Heart right ventricle (tissue), 16 donors: ENCODE measurements around the gene ARHGDIB. TPM values are rescaled to one million over a fixed set of nuclear protein-coding genes. Genes with fewer than 3 reads are reported as not detected.

Experiments
- ATAC-seq, 8 donors: fragments of 200-7000 bp; cut with Tn5 transposase; one replicate each; pipeline ENCODE4 v1.9.1; 2020; ENCODE audit warnings: mild to moderate bottlenecking in 8 of 8, moderate library complexity in 8 of 8, moderate number of reproducible peaks in 1 of 8
- DNase-seq, 2 donors: peaks; one replicate each; pipeline ENCODE4 v3.0.0-alpha.2; 2020
- H3K27ac ChIP-seq, 10 donors: fragments of 200-600 bp; sonication (generic) in 2 of 10; one replicate each; pipeline versions ENCODE4 v1.5.0 to v1.8.0; 2020 to 2022; ENCODE audit warnings: mild to moderate bottlenecking in 3 of 10
- H3K27me3 ChIP-seq, 7 donors: fragments of 200-600 bp; one replicate each; pipeline ENCODE4 v1.8.0; 2021 to 2022; ENCODE audit warnings: mild to moderate bottlenecking in 2 of 7
- H3K36me3 ChIP-seq, 9 donors: fragments of 200-600 bp; sonication (generic) in 1 of 9; one replicate each; pipeline versions ENCODE4 v1.5.0 to v1.8.0; 2020 to 2022; ENCODE audit warnings: mild to moderate bottlenecking in 2 of 9
- H3K4me1 ChIP-seq, 9 donors: fragments of 200-600 bp; sonication (generic) in 1 of 9; one replicate each; pipeline versions ENCODE4 v1.5.0 to v1.8.0; 2020 to 2022; ENCODE audit warnings: mild to moderate bottlenecking in 4 of 9
- H3K4me3 ChIP-seq, 10 donors: fragments of 200-600 bp; sonication (generic) in 2 of 10; one replicate each; pipeline versions ENCODE4 v1.5.0 to v1.8.0; 2020 to 2022; ENCODE audit warnings: mild to moderate bottlenecking in 7 of 10, moderate library complexity in 2 of 10
- H3K9me3 ChIP-seq, 11 donors: fragments of 200-600 bp in 10 of 11; sonication (generic) in 2 of 11; one replicate each; pipeline versions ENCODE4 v1.5.0 to v1.8.0; 2013 to 2022; ENCODE audit warnings: mild to moderate bottlenecking in 2 of 11, control low read depth in 1 of 11, moderate library complexity in 1 of 11
- WGBS, 2 donors: extraction: QIAGEN DNeasy Blood & Tissue Kit; methylation state at CpG; one replicate each; pipeline ENCODE4 v1.1.7; 2013; ENCODE audit warnings: inconsistent platforms in 1 of 2; 5-methylcytosine and 5-hydroxymethylcytosine counted together
- intact Hi-C, 10 donors: fragments of 100-400 bp; cut with DNase I; formaldehyde crosslinking; loops; one replicate each; pipeline versions ENCODE4 v1.11.1 to v1.14.2; 2022
- polyA plus RNA-seq, 2 donors: library from polyadenylated mRNA; stranded (reverse); fragments of 200-250 nt; gene quantifications; one replicate each; pipeline ENCODE4 v1.2.3, GENCODE V29; 2013
- total RNA-seq, 10 donors: library from RNA; stranded (reverse); fragmentation: NEBNext Ultra II Directional in 3 of 10; extraction: Animal tissue kit (Norgen Biotek cat#: 25700) in 3 of 10; gene quantifications; one replicate each; pipeline versions ENCODE4 v1.2.1 to v1.2.4, GENCODE V29; 2021 to 2023
- TF ChIP-seq, protein P1 (sequence below), 9 donors: fragments of 200-600 bp; sonication (generic) in 2 of 9; IDR thresholded peaks; one replicate each; pipeline versions ENCODE4 v1.5.0 to v1.8.0; 2021 to 2022; ENCODE audit warnings: antibody characterized with exemption in 9 of 9, mild to moderate bottlenecking in 5 of 9, moderate library complexity in 1 of 9
- donor health status: Arrhythmogenic right ventricular cardiomyopathy.
- donor health status: ischemic (EF 13 %, LVEDD 7.1; RV severe dilation, severe dysfunction).
- donor health status: healthy with polysubstance abuse.
- donor health status: DM: no; HTN: yes; CAD: no.
- donor health status: DM: no; HTN: no; CAD: no.
- donor health status: ischemic (EF 25% LVEDD 6.9; RV normal size, moderate dysfunction).
- donor health status: ischemic (EF 25% LVEDD 5.7; RV mildly dilated, moderate dysfunction).
- donor health status: healthy.
- donor health status: DM: yes; HTN: yes; CAD: no.
- donor health status: Ischemic cardiomyopathy.
- donor health status: ischemic (EF 35%, LVEDD 5.7; RV mildly dilated, moderate dysfunction).
- donor health status: nonischemic (EF 11% LVEDD 7.7; RV severe dilation, severe dysfunction).
- donor health status: DM: yes; HTN: yes; CAD: no.
- donor health status: PGD.
- donor health status: ischemic (EF 29% LVEDD 5.4; RV normal size, mild dysfunction).
- donor health status: nonischemic (EF 23%, LVEDD 6.1; RV moderate dilation, normal function).

Gene ARHGDIB
- total and polyA plus RNA-seq, 12 donors, result 28.1 to 150 (median 45.4) TPM

GRCh38 chr12:14936224-14936861 is 25.1 kb downstream of the ARHGDIB start:
- WGBS, 2 donors, result 76 to 78% methylated on average over 6 of the region's 6 CpGs
- peaks cover 0 to 4% (median 0%) of the 10 kb centered on the region in 11 donors for H3K9me3 ChIP-seq
- intact Hi-C loops, result loop anchor here in 1 of 10 donors (10.0 kb wide), 1 partner anchor 48 kb away; no protein-coding TSS in a partner anchor
- no peak overlapping the region for H3K27ac ChIP-seq
- DNase-seq (no peak), ATAC-seq (no peak)
- H3K36me3 ChIP-seq, result peaks cover 0 to 40% (median 6%) of the 10 kb centered on the region in 9 donors
- H3K27me3 ChIP-seq, result no peaks in the 10 kb centered on the region
- TF ChIP-seq, protein P1, sequence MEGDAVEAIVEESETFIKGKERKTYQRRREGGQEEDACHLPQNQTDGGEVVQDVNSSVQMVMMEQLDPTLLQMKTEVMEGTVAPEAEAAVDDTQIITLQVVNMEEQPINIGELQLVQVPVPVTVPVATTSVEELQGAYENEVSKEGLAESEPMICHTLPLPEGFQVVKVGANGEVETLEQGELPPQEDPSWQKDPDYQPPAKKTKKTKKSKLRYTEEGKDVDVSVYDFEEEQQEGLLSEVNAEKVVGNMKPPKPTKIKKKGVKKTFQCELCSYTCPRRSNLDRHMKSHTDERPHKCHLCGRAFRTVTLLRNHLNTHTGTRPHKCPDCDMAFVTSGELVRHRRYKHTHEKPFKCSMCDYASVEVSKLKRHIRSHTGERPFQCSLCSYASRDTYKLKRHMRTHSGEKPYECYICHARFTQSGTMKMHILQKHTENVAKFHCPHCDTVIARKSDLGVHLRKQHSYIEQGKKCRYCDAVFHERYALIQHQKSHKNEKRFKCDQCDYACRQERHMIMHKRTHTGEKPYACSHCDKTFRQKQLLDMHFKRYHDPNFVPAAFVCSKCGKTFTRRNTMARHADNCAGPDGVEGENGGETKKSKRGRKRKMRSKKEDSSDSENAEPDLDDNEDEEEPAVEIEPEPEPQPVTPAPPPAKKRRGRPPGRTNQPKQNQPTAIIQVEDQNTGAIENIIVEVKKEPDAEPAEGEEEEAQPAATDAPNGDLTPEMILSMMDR (IDR thresholded peaks at IDR 0.05), result peak in 5 of 9 donors; percentile 15 to 38 (median 27)
- peaks cover 0 to 5% (median 0%) of the 10 kb centered on the region in 9 donors for H3K4me1 ChIP-seq
- no peak overlapping the region for H3K4me3 ChIP-seq

DNA sequence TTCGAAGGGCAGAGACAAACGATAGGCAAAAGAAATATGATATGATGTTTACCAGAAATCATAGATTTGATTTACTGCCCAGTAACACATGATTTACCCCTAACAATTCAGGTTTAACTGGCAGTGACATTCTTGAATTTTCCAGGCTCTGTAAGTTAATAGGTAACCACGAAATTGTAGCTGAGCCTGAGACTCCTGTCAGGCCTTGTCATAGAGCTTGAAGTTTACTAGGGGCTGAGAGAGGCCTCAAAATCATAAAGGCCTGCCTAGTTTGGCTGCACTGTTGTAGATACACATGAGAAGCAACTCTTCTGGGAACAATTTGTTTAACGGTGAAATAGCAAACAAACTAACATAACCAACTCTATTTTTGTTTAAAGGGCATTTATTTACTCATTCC is 26.4 kb downstream of the ARHGDIB start:
- DNase-seq (no peak), ATAC-seq (no peak)
- Histone ChIP-seq H3K9me3 (no peaks in the 10 kb centered on the region), H3K27me3 (no peaks in the 10 kb centered on the region), H3K36me3 (peaks cover 0 to 47% (median 0%) of the 10 kb centered on the region in 9 donors), H3K4me1 (peaks cover 0 to 12% (median 0%) of the 10 kb centered on the region in 9 donors), H3K27ac (no peak overlapping the region), H3K4me3 (no peak overlapping the region)
- TF ChIP-seq, protein P1 (IDR thresholded peaks at IDR 0.05), result no peak
- intact Hi-C loops, result loop anchor here in 1 of 10 donors (10.0 kb wide), 1 partner anchor 50 kb away; no protein-coding TSS in a partner anchor
- WGBS, 2 donors, result 84 to 87% methylated on average over 4 of the region's 4 CpGs

GRCh38 chr12:14934511-14934910 is 26.9 kb downstream of the ARHGDIB start:
- intact Hi-C loops, result loop anchor here in 1 of 10 donors (10.0 kb wide), 1 partner anchor 50 kb away; no protein-coding TSS in a partner anchor
- no peaks in the 10 kb centered on the region for H3K9me3 ChIP-seq
- peaks cover 0 to 10% (median 0%) of the 10 kb centered on the region in 9 donors for H3K4me1 ChIP-seq
- 98 to 99% methylated on average over 2 of the region's 2 CpGs for WGBS, 2 donors
- TF ChIP-seq, protein P1 (IDR thresholded peaks at IDR 0.05), result no peak
- peaks cover 0 to 50% (median 0%) of the 10 kb centered on the region in 9 donors for H3K36me3 ChIP-seq
- no peak for ATAC-seq
- H3K27ac ChIP-seq, result no peak overlapping the region
- H3K4me3 ChIP-seq, result no peak overlapping the region
- H3K27me3 ChIP-seq, result no peaks in the 10 kb centered on the region
- no peak for DNase-seq

- Histone ChIP-seq H3K4me1 (peaks cover 0 to 16% (median 8%) of the 10 kb centered on the region in 9 donors), H3K4me3 (no peak overlapping the region), H3K36me3 (peaks cover 0 to 50% (median 0%) of the 10 kb centered on the region in 9 donors), H3K9me3 (no peaks in the 10 kb centered on the region), H3K27me3 (no peaks in the 10 kb centered on the region), H3K27ac (no peak overlapping the region)
- no peak for ATAC-seq
- TF ChIP-seq, protein P1 (IDR thresholded peaks at IDR 0.05), result no peak
- 95 to 97% methylated on average over 7 of the region's 7 CpGs for WGBS, 2 donors
- intact Hi-C loops, result loop anchor here in 1 of 10 donors (10.0 kb wide), 1 partner anchor 53 kb away; no protein-coding TSS in a partner anchor
- DNase-seq, result no peak
Measured at GRCh38 chr12:14931791-14932560, 29.4 kb downstream of the ARHGDIB start.
